ENCODE data around the gene RASAL2. TPM values are rescaled to one million over a fixed set of nuclear protein-coding genes. Genes with fewer than 3 reads are reported as not detected.

Gene RASAL2
- total and polyA plus RNA-seq, 2 of the 13 experiments (the other 11 are each of a cell fraction or from before 2014, with no cell fraction given): 5.4 to 5.9 TPM

DNA sequence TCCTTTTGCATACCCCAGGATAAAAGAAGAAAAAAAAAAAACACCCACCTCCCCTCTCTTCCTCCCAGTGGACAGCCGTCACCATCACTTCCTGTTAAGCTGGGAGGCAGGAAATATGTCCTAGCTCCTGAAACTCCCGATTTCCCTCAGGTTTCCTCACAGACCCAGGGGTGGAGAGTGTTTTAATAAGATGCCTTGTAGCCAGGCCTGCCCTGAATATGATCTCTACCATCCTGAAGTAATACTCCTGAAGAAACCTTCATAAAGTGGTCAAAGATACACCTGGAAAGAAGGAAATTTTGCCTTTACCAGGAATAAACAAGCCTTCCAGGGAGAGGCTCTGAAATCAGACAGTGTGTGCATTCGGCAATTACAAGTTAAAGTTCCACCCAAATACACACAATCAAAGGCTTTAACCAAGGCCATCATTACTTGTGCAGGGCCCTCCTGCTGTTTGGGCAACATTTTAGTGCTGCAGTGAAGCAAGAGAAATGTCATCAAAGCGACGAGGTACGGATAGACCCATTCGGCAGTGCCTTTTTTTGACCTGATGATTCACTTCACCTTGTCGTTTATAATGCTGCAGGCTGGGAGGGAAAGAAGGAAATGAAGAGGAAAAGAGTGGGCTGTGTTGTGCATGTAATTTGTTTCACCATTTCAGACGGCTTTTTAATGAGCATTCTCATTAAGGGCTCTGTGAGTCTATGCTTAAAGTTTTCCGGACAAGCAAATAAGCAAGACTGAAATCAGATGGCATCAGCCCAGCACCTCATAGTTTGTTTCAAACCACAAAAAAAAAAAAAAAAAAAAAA is 41.0 kb upstream of the RASAL2 start (continued):
- TF ChIP-seq, protein P1, sequence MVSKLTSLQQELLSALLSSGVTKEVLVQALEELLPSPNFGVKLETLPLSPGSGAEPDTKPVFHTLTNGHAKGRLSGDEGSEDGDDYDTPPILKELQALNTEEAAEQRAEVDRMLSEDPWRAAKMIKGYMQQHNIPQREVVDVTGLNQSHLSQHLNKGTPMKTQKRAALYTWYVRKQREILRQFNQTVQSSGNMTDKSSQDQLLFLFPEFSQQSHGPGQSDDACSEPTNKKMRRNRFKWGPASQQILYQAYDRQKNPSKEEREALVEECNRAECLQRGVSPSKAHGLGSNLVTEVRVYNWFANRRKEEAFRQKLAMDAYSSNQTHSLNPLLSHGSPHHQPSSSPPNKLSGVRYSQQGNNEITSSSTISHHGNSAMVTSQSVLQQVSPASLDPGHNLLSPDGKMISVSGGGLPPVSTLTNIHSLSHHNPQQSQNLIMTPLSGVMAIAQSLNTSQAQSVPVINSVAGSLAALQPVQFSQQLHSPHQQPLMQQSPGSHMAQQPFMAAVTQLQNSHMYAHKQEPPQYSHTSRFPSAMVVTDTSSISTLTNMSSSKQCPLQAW (CRISPR knock-in tag; IDR thresholded peaks at IDR 0.05): peak; percentile 81; the same call in 1 of the 2 replicates
- TF ChIP-seq RNF219 (CRISPR knock-in tag; IDR thresholded peaks at IDR 0.05) (no peak), MZF1 (CRISPR knock-in tag; IDR thresholded peaks at IDR 0.05; ENCODE audit: borderline replicate concordance) (no peak), RFX1 (IDR thresholded peaks at IDR 0.05) (no peak), ZNF232 (CRISPR knock-in tag; IDR thresholded peaks at IDR 0.05; ENCODE audit: borderline replicate concordance) (no peak), SKIL (CRISPR knock-in tag; IDR thresholded peaks at IDR 0.05; ENCODE audit: borderline replicate concordance) (no peak), ETS1 (CRISPR knock-in tag; IDR thresholded peaks at IDR 0.05) (no peak), MYPOP (CRISPR knock-in tag; IDR thresholded peaks at IDR 0.05) (0 out of 2 replicates have a peak, but pooled peaks have one; percentile 37), ZBTB46 (CRISPR knock-in tag; IDR thresholded peaks at IDR 0.05; ENCODE audit: borderline replicate concordance) (no peak), U2AF2 (IDR thresholded peaks at IDR 0.05; ENCODE audit: low read depth, low read length) (no peak)
- TF ChIP-seq, protein P2, sequence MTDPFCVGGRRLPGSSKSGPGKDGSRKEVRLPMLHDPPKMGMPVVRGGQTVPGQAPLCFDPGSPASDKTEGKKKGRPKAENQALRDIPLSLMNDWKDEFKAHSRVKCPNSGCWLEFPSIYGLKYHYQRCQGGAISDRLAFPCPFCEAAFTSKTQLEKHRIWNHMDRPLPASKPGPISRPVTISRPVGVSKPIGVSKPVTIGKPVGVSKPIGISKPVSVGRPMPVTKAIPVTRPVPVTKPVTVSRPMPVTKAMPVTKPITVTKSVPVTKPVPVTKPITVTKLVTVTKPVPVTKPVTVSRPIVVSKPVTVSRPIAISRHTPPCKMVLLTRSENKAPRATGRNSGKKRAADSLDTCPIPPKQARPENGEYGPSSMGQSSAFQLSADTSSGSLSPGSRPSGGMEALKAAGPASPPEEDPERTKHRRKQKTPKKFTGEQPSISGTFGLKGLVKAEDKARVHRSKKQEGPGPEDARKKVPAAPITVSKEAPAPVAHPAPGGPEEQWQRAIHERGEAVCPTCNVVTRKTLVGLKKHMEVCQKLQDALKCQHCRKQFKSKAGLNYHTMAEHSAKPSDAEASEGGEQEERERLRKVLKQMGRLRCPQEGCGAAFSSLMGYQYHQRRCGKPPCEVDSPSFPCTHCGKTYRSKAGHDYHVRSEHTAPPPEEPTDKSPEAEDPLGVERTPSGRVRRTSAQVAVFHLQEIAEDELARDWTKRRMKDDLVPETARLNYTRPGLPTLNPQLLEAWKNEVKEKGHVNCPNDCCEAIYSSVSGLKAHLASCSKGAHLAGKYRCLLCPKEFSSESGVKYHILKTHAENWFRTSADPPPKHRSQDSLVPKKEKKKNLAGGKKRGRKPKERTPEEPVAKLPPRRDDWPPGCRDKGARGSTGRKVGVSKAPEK (CRISPR knock-in tag; IDR thresholded peaks at IDR 0.05; ENCODE audit: borderline replicate concordance): no peak

All from HepG2 (cell line).